Kidney (tissue), 14 donors: ENCODE data around the gene CEP170. TPM values are rescaled to one million over a fixed set of nuclear protein-coding genes. Genes with fewer than 3 reads are reported as not detected.
A peak's percentile ranks its signal among the peaks of the same experiment; 100 is the strongest.

Experiments used
- DNase-seq, 5 donors: peaks; one replicate each; pipeline ENCODE4 v3.0.0-alpha.2; 2013 to 2020
- FAIRE-seq: peaks from 2 replicates; lab custom pipeline; 2012; peaks lifted over from hg19 to GRCh38; lab: Jason Lieb, UNC
- H3K27ac ChIP-seq, 2 donors: one replicate each; pipeline ENCODE4 v1.7.0; 2013; ENCODE audit warnings: low read depth in 2 of 2, low read length in 2 of 2, inconsistent platforms in 1 of 2
- H3K27me3 ChIP-seq: one replicate; pipeline ENCODE4 v1.7.1; 2013; ENCODE audit warnings: low read length, inconsistent platforms; ENCODE audit not compliant: control insufficient read depth, insufficient read depth
- H3K36me3 ChIP-seq, 3 donors: one replicate each; pipeline versions ENCODE4 v1.7.0 to v1.7.1; 2013; ENCODE audit warnings: low read length in 3 of 3, control low read depth in 1 of 3, inconsistent platforms in 1 of 3; ENCODE audit not compliant: insufficient read depth in 3 of 3, control insufficient read depth in 2 of 3
- H3K4me1 ChIP-seq, 3 donors: one replicate each; pipeline versions ENCODE4 v1.7.0 to v1.7.1; 2013; ENCODE audit warnings: low read length in 3 of 3, inconsistent platforms in 1 of 3, low read depth in 1 of 3; ENCODE audit not compliant: control insufficient read depth in 2 of 3, insufficient read depth in 2 of 3
- H3K4me3 ChIP-seq, 3 donors: one replicate each; pipeline versions ENCODE4 v1.7.0 to v1.8.1; 2013; ENCODE audit warnings: low read length in 3 of 3, control low read depth in 1 of 3, inconsistent platforms in 1 of 3
- H3K9ac ChIP-seq, 3 donors: one replicate each; pipeline versions ENCODE4 v1.7.0 to v1.7.1; 2013; ENCODE audit warnings: low read length in 3 of 3, control low read depth in 1 of 3, inconsistent platforms in 1 of 3
- H3K9me3 ChIP-seq, 3 donors: one replicate each; pipeline versions ENCODE4 v1.7.0 to v1.7.1; 2013; ENCODE audit warnings: low read length in 3 of 3, control low read depth in 1 of 3, inconsistent platforms in 1 of 3; ENCODE audit not compliant: control insufficient read depth in 2 of 3, insufficient read depth in 1 of 3
- CTCF ChIP-seq: IDR thresholded peaks from 3 replicates; pipeline ENCODE4 v1.5.1; 2012; ENCODE audit warnings: mild to moderate bottlenecking, moderate library complexity, borderline replicate concordance; ENCODE audit not compliant: insufficient read depth; ENCODE audit errors: extremely low read depth
- intact Hi-C: fragments of 100-400 bp; cut with DNase I; formaldehyde crosslinking; loops from one replicate; pipeline ENCODE4 v1.11.1; 2022
- polyA plus RNA-seq: library from polyadenylated mRNA; stranded (reverse); fragments of 350-450 nt; fragmentation: Illumina TruSeq; extraction: RNeasy Lipid Tissue Mini Kit (QIAGEN cat#74804); gene quantifications from one replicate; pipeline ENCODE4 v1.2.3, GENCODE V29; 2014; ENCODE audit warnings: low read depth, low replicate concordance; ENCODE audit not compliant: insufficient read depth
- total RNA-seq: library from RNA; stranded (reverse); fragmentation: NEBNext Ultra II Directional; extraction: Animal tissue kit (Norgen Biotek cat#: 25700); gene quantifications from one replicate; pipeline ENCODE4 v1.2.1, GENCODE V29; 2021
- donor health status: control.
- donor health status: control.
- donor health status: control.
- donor health status: control.
- donor health status: control.
- donor health status: DM: yes; HTN: yes; CAD: no.
- donor health status: Normal renal cell carcinoma (clear cell type).

CEP170 gene
- total and polyA plus RNA-seq, 2 donors from 2014 or later: 6.8 to 43.2 TPM

- Histone ChIP-seq H3K27ac (peak overlapping the region in 1 of 2 donors; percentile 89), H3K36me3 (no peaks in the 10 kb centered on the region), H3K4me3 (peak overlapping the region; percentile 91 to 96 (median 92)), H3K4me1 (peaks cover 0 to 21% (median 6%) of the 10 kb centered on the region in 3 donors), H3K9ac (peak overlapping the region; percentile 27 to 84 (median 50)), H3K27me3 (no peaks in the 10 kb centered on the region), H3K9me3 (no peaks in the 10 kb centered on the region)
- FAIRE-seq (no peak), DNase-seq (no peak)
- intact Hi-C loops: no loop called here
- no peak for TF ChIP-seq CTCF
These were observed 1.2 kb downstream of the CEP170 start for GRCh38 chr1:243253926-243254232.

GRCh38 chr1:243253211-243253925, 1.7 kb downstream of the CEP170 start:
- Histone ChIP-seq H3K36me3 (no peaks in the 10 kb centered on the region), H3K4me1 (peaks cover 0 to 21% (median 6%) of the 10 kb centered on the region in 3 donors), H3K9me3 (no peaks in the 10 kb centered on the region), H3K27me3 (no peaks in the 10 kb centered on the region), H3K9ac (peak overlapping the region; percentile 27 to 84 (median 50)), H3K4me3 (peak overlapping the region; percentile 91 to 96 (median 92)), H3K27ac (peak overlapping the region in 1 of 2 donors; percentile 20)
- TF ChIP-seq CTCF: no peak
- peak in 2 of 5 donors; percentile 22 to 30 for DNase-seq
- intact Hi-C loops: no loop called here
- FAIRE-seq: no peak

- Histone ChIP-seq H3K27me3 (no peaks in the 10 kb centered on the region), H3K9me3 (no peaks in the 10 kb centered on the region), H3K4me1 (peaks cover 0 to 14% (median 3%) of the 10 kb centered on the region in 3 donors), H3K36me3 (no peaks in the 10 kb centered on the region), H3K9ac (no peak overlapping the region), H3K27ac (no peak overlapping the region), H3K4me3 (no peak overlapping the region)
- no peak for FAIRE-seq
- DNase-seq: no peak
- intact Hi-C loops: no loop called here
- no peak for TF ChIP-seq CTCF
These were observed 3.5 kb downstream of the CEP170 start for GRCh38 chr1:243251539-243251938.
